Stimulated activated CD8-positive, alpha-beta memory T cell treated with anti-CD3 and anti-CD28 coated beads, Interleukin-7, amount 100 ng/mL, for 48 hours (primary cell): ENCODE measurements around the gene IL17REL.

ENCODE experiments used
- DNase-seq, 2 donors: peaks; one replicate each; pipeline ENCODE4 v3.0.0-alpha.2; 2020; ENCODE audit warnings: low read depth in 1 of 2; ENCODE audit errors: extremely low read depth in 1 of 2

Gene IL17REL

DNA sequence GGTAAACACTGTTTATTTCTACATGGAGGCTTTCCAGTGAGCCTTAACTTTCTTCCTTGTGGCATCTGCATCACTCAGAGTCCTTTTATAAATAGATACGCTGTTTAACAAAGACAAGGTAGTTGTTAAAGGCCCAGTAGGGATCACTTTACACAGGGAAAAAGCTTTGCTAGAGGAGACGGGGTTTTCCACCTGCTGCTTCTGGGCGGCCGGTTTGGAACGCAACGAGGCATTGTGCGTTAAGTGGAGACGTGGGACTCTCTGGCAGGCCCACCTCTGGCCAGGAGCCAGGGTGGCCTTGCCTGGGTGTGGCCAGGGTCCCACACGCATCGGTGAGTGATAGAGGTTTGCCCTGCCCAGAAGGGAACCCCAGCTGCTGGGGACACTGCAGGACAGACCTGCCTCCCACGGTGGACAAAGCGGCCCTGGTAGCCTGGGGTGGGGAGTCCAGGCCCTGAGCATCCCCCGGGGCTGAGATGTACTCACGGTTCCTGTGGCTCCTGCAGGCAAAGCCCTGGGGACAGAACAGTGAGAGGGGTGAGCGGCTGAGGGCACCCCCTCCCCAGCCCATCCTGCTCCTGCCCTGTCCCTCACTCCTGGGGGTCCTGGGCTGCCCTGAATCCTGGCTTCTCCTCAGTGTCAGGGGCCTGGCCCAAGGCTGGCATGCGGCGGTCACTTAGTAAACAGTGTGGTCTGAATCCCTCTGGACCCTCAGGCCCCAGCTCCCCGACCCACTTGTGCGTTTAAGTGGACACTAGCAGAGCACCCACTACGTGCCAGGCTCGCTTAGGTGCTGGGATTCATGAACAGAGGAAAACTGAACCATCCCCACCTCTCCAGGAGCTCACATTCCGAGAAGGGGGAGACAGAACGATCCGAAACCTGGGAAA, 4.2 kb downstream of the IL17REL start:
- no peak for DNase-seq

DNA sequence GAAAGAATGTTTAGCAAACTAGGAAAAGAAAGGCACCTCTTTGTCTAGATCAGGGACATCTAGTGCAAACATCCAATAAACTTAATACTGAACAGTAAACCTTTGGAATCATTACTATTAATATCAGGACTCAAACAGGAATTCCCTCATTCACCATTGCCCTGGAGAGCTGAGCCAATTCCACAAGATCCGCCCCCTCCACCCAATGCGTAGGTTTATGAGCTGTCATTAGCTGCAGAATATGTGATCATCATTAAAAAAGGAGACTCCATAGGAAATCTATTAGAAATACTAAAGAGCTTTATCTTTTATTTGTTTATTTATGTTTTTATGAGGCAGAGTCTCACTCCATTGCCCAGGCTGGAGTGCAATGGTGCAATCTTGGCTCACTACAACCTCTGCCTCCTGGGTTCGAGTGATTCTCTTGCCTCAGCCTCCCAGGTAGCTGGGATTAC, 5.5 kb downstream of the IL17REL start:
- DNase-seq, result no peak

DNA sequence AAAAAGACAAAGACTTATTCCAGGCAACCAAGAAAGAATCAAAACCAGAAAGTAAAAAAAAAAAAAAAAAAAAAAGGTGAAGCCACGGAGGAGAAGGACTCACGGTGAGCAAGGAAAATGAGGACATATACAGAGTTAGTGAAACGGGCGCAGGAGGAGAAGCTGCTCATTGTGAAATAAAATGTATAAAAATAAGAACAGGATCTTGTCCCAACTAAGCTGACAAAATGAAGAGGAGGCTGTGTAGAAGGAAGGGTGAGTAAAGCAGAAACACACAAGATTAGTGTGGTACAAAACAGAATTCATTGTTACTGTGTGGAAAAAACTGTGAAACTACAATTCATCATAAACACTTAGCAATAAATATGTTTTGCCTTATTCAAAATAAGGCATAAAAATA, 7.6 kb downstream of the IL17REL start:
- DNase-seq, result no peak

DNA sequence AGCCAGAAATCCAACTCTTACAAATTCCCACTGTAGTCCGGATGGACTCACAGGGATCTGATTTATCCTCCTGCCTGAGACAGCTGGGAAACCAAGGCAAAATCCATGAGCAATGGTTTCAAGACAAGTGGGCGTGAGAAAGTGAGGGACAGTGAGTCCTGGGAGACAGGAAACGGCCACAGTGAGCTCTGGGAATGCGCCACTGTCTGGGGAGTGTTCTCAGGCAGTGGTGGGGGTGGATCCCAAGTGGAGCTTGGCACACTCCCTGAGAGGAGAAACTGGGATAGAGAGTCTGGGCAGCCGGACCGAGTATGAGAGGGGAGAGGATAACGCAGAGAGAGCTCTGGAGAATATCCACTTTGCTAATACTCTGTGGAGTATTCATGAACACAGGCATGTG, 9.8 kb downstream of the IL17REL start:
- no peak for DNase-seq

DNA sequence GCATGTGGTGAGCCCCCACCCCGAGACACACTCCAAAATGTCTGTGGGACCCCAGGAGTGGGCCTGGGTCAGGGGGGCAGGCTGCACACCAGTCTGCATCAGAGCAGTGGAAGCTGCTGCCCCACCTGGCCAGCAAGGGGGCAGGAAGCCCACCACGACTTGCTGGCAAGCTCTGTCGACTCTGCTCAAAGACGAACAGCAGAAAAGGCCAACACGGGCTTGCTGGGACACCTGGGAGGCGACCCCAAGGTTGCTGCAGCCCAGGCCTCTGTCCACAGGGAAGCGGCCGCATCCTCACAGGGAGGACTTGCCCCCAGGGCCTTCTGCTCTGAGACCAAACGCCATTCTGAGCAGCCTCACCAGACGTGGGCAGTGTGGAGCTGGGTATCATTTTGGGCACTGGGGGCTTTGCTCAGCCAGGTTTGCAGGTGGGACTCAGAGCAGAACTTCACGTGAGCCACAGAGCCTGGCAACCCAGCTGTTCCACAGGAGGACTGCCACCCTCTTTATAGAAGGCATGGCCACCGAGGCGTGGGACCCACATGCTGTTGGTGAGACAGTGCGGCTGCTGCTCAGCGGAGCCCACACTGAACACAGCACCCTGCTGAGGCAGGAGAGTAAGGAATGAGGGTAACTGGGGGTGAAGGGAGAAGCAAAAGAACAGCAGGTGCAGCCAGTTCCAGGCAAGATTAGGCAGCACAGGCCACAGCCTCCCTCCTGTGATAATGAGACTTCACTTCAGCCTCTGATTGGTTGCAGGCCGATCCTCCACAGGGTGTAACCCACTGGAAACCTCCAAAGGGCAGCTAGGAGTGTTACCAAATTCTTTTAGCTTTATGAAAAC, 11.0 kb downstream of the IL17REL start:
- DNase-seq, result no peak

DNA sequence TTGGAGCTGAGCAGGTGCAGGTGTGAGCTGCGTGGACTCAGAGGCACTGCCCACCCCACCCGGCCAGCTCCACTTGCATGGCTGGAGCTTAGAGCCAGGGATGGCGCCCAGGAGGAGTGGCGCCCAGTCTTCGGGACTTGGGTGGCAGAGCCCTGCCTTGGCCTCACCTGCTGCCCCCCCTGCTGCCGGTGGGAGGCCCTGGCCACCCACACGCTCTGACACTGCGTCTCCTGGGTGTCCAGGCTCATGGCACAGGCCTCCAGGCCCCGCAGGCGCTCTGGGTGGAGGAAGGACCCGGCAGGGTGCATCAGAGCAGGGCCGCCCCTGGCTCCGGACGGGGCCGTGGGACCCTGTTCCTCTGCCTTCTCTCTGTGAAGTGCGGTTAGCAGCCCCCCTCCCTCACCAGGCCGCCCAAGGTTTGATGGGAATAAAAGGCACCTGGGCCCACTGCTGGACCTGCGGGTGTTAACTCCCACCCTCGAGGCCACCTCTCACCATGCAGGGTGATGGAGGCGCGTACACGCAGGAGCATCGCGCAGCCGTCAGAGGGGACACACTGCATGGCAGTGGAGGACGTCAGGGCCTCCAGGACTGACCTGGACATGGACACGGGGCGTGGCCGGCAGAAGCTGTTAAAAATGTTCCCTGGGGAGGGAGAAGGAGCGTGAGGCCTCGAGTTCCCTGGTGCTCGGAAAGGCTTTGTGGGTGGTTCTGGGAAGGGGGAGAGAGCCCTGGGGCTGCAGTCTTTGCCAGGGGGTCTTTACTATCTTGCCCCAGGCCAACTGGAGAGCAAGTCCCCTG, 11.8 kb downstream of the IL17REL start:
- no peak for DNase-seq

DNA sequence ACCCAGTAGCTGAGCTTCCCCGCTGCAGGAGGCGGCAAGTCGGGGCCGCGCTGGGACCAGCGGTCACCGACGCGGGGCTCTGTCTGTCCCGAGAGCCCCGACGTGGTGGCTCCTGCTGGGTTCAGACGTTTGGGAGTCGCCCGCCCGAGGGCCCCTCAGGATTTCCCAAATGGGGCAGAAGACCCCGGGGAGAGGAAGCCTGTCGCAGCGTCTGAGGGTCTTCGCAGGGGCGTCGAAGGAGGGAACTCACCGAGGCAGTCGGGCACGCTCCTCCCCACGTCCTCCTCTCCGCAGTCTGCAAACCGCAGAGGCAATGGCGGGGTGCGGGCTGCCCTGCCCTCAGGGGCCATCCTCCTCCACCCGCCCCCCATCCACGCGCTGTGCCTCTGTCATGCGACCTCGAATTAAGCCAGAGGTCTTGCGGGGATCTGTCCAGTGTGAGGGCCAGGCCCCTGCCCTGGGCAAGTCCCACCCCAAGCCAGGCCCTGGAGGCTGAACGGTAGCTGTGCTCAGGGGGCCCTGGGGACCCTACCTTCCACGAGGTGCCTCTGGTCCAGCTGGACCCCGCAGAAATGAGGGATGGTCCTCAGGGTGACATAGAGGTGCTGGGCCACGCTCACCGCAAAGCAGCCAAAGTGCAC, 12.5 kb downstream of the IL17REL start:
- DNase-seq, result no peak

DNA sequence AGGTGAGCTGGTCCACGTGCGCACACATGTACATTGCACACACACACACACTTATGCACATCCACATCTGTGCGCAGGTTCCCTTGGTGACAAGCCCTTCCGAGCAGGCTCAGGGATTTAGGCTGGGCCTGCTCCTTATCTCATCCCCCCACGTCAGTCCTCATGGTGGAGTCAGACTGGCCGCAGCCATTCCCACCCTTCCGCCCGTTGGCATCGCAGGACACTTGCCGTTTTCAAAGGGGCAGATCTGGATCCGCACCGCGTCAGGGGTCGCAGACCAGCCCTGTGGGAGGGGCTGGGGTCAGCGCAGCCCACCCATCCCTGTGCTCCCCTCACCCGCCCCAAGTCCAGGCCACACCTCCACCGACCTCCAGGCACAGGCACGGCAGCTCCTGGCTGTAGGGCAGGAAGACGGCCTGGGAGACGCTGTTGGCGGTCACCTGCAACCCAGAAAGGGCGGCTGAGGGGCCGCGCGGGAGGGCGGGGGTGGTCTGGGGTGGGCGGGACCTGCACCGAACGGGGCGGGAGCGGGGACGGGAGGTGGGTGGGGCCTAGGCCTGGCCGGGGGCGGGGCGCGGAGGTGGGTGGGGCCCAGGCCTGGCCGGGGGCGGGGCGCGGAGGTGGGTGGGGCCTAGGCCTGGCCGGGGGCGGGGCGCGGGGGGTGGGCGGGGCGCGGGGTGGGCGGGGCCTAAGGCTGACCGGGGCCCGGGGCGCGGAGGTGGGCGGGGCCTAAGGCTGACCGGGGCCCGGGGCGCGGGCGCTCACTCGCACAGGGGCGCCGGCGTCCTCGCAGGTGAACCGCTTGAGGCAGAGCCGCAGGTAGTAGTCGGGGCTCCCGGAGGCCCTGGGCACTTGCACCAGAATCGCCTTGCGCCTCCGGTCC, 13.3 kb downstream of the IL17REL start:
- DNase-seq, result no peak

DNA sequence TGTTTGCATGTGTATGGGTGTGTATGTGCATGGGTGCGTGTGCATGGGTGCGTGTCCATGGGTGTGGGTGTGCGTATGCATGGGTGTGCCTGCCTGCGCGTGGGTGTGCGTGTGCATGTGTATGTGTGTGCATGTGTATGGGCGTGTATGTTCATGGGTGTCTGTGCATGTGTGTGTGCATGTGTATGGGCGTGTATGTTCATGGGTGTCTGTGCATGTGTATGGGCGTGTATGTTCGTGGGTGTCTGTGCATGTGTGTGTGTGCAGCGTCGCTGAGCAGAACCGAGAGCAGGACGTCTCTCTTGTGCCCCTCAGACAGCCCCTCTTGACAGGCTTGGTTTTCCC, 13.9 kb downstream of the IL17REL start:
- no peak for DNase-seq

DNA sequence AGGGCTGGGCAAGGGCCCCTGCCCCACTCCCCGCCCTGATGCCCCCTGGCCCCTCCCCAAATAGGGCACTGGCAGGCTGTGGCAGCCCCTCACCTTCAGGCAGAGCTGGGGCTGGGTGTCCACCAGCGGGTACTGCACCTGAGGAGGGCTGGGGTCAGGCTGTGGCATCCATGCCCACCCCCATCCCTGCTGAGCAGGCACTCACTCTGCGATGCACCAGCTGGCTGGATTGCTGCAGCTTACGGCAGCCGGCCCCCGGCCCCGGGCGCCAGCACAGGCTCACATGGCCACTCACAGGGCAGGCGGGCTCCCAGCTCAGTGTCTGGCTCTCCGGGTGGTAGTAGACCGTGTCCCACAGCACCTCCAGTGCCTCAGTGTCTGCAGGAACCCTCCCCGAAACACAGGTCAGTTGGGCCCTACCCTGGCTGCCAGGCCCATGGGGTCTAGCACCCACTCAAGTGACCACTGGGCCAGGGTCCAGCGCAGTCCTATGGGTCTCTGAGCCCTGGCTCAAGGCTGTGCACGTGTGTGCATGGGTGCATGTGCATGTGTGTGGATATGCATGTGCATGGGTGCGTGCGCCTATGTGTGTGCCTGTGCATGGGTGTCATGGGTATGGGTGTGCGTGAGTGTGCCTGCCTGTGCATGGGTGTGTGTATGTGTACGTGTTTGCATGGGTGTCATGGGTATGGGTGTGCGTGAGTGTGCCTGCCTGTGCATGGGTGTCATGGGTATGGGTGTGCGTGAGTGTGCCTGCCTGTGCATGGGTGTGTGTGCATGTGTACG, 14.4 kb downstream of the IL17REL start:
- no peak for DNase-seq

DNA sequence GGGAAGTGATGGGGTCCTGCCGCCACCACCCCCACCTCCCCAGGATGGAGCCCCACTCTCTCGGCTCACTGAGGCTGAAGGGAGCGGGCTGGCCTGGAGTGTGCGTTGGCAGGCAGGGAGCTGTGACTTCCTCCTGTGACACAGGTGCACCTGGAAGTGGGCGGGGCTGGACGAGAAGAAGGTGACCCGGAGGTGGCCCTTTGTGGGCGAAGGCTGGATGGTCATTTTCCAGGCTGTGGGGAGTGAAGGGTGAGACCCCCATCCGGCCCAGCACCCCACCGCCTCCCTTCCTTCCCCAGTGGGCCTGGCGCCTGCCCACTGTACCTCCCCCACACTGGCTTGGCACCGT, 15.3 kb downstream of the IL17REL start:
- no peak for DNase-seq

DNA sequence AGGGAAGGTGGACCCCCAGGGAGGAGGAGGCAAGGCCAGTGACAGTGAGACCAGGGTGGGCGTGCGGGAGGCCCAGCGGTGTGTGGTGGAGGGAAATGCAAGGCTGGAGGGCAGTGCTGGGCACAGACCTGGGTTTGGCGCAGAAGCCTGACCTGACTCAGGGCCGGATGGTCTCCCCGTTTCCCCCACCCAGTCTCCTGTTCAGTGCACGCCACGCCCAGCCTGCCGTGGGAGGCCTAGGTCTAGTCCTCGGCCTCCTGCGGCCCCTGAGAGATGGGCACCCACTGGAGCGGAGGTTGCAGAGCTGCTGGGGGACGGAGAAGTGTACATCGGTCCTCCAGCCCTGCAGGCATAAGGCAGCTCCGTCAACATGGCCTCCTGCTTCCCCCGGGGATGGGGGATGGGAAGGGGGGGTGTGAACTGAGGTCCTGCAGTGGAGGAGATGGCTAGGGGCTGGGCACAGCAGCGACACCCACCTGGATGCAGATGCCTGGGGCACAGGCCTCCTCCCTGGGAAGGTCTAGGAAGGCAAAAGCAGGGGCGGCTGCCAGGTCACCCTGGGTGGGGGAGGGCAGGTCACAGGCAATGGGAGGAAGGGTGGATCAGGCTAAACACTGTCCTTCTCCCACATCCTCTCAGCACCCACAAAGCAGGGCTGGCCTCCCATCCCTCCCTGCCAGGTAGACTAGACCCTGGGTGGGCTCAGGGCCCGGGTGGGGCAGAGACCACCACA, 15.9 kb downstream of the IL17REL start:
- no peak for DNase-seq

DNA sequence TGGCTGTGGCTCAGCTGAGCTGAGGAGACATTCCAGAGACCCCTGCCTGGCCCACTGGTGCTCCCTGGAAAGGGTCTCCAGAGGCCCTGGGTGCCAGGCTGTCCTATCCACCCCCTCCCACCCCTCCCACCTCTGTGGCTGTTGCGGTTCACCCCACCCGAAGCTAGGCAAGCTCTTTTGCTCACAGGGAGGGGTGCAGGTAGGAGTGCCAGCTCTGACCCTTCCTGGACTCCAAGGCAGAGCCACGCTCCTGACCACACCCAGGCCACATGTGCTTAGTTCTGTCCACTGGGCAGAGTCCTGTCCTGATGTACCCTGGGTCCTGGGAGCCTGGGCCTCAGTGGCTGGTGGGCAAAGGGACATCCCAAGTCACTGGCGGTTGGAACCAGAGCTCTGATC, 16.4 kb downstream of the IL17REL start:
- DNase-seq, result no peak

DNA sequence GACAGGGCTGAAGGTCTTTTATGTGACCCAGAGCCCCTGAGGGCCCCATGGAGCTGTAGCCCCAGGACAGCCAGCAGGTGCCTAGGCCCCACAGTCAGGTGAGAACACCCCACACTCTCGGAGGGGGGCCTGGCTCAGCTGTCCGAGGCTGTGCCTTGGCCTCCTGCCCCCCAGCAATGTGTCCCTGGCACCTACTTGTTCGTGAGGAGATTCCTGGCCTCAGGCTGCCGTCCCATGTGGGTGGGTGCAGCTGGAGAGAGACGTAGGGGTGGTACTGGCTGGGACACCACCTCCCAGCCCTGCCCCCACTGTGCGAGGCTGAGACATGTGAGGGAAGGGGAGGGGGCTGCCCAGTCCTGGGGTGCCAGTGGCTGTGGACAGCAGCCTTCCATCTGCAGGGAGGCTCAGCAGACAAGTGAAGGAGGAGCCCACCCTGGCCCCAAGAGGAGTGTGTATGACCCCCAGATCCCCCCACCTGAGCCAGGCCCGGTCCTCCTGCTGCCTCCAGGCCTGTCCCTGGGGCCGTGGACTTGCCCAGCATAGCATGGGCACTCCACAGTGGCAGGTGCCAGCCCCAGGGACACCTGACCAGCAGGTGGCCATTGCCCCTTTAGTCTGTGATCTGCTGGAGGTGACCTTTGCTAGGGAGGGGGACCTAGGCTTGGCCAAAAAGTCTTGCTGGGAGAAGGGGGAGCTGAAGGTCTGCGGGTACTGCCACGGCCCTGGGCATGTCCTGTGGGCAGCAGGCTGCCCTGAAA, 17.0 kb downstream of the IL17REL start:
- no peak for DNase-seq

DNA sequence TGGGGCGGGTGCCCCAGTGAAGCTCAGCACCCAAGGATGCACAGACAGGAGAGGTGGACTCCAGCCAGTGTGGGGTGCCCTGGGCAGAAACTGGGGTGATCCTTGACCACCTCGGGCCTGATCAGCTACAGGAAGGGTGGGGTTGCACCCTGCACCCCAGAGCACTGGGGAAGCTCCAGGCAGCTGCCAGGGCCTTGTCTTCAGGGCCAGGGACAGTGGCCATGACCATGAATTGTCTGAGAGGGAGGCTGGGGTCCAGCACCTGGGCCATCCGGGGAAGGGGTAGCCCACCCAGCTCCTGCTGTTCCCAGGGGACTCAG, 17.6 kb downstream of the IL17REL start:
- no peak for DNase-seq

DNA sequence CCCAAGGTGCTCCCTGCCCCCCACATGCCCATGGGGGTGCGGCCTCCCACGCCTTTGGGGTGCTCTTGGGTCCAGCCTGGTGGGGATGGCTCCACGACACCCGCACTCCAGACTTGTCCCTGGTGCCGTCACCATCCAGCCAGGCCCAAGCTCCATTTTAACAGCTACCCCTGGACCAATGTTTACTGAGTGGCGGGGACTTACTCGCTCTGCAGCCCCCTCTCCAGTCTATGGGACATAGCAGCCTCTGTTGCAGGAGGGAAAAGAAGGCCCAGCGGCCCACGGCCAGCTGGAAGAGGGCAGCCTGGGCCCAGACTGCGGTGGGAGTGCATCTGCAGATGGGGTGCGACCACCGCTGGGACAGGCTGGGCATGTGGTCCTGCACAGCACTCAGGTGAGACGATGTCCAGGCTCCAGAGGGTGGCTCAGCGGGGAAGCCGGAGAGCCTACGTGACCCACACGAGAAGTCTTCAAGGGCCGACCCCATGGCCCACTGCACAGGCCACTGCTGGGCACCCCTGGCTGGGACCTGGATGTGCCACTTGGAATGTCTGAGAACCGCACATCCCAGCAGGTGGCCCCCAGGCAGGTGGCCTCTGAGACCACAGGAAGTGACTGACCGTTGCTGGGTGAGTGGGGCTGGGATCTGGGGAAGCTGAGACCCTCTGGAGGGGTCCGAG, 18.1 kb downstream of the IL17REL start:
- DNase-seq, result no peak

DNA sequence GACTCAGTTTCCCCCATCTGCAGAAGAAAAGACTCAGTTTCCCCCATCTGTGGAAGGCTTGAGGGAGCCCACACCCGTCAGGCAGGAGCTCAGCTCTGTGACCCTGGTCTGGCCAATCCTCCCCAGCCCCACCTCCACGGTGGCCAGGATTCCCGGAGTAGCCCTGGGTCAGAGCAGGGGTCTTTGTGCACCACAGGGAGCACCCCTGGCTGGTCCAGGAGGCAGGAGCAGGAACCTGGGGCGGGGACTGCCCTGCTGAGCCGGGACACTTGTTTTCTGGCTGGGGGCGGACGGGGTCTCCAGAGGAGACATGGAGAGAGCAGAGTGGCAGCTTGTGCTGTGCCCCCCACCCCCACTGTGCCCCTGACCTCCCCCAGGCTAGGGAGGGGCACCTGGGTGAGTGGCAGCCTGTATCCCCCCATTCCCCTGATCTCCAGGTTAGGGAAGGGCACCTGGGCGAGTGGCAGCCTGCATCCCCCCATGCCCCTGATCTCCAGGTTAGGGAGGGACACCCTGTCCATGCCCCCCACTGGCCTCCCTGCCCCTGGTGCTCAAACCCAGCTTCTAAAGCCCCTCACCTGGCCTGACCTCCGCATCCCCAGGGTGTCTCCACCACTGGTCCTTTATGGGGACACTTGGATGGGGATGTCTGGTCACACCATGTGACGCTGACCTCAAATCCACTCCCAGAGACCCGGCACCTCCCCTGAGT, 18.8 kb downstream of the IL17REL start:
- no peak for DNase-seq
